Activated T-cell treated with anti-CD3 and anti-CD28 coated beads, Interleukin-2, amount 50 U/mL, for 24 hours (primary cell): ENCODE results near the gene ARID3A.
A peak's percentile ranks its signal among the peaks of the same experiment; 100 is the strongest.

Experiments
- DNase-seq: peaks from one replicate; pipeline ENCODE4 v3.0.0-alpha.2; 2020
- H3K27ac Mint-ChIP-seq: 2 replicates; pipeline ENCODE4 v1.8.0; 2020; ENCODE audit warnings: mild to moderate bottlenecking, mixed read lengths
- H3K27me3 Mint-ChIP-seq: 2 replicates; pipeline ENCODE4 v1.8.0; 2020; ENCODE audit warnings: mixed read lengths
- H3K36me3 Mint-ChIP-seq: 2 replicates; pipeline ENCODE4 v1.8.0; 2020; ENCODE audit warnings: low read depth, mixed read lengths
- H3K4me1 Mint-ChIP-seq: 2 replicates; pipeline ENCODE4 v1.8.0; 2020; ENCODE audit warnings: low read depth, mixed read lengths
- H3K4me3 Mint-ChIP-seq: 2 replicates; pipeline ENCODE4 v1.8.0; 2020; ENCODE audit warnings: mild to moderate bottlenecking, moderate library complexity, mixed read lengths
- H3K9me3 Mint-ChIP-seq: 2 replicates; pipeline ENCODE4 v1.8.0; 2020; ENCODE audit warnings: mixed read lengths

ARID3A gene

GRCh38 chr19:993831-994393 lies 68.1 kb downstream of the ARID3A start:
- H3K9me3 Mint-ChIP-seq, result no peaks in the 10 kb centered on the region
- no peak for DNase-seq

GRCh38 chr19:994516-994915 lies 68.7 kb downstream of the ARID3A start:
- Mint-ChIP-seq H3K36me3 (peaks cover 37% of the 10 kb centered on the region), H3K27me3 (peaks cover 21% of the 10 kb centered on the region), H3K4me3 (no peak overlapping the region), H3K4me1 (peaks cover 11% of the 10 kb centered on the region), H3K9me3 (no peaks in the 10 kb centered on the region), H3K27ac (no peak overlapping the region)
- DNase-seq, result no peak

More at GRCh38 chr19:993831-994393, 68.1 kb downstream of the ARID3A start:
- Mint-ChIP-seq H3K36me3 (peaks cover 41% of the 10 kb centered on the region), H3K4me1 (peaks cover 11% of the 10 kb centered on the region), H3K27me3 (peaks cover 15% of the 10 kb centered on the region), H3K4me3 (no peak overlapping the region), H3K27ac (no peak overlapping the region)

- H3K27me3 Mint-ChIP-seq, result peaks cover 25% of the 10 kb centered on the region
- peaks cover 30% of the 10 kb centered on the region for H3K36me3 Mint-ChIP-seq
- peaks cover 11% of the 10 kb centered on the region for H3K4me1 Mint-ChIP-seq
- no peak overlapping the region for H3K27ac Mint-ChIP-seq
- H3K9me3 Mint-ChIP-seq, result no peaks in the 10 kb centered on the region
- no peak for DNase-seq
- H3K4me3 Mint-ChIP-seq, result no peak overlapping the region
Observed at GRCh38 chr19:995051-995827, 69.4 kb downstream of the ARID3A start.

- DNase-seq, result peak; percentile 81
- peak overlapping the region; percentile 52 for H3K27ac Mint-ChIP-seq
Observed at GRCh38 chr19:996051-996838, 70.4 kb downstream of the ARID3A start.

GRCh38 chr19:998064-998463 lies 72.2 kb downstream of the ARID3A start:
- Mint-ChIP-seq H3K9me3 (no peaks in the 10 kb centered on the region), H3K36me3 (peaks cover 13% of the 10 kb centered on the region), H3K4me1 (peaks cover 14% of the 10 kb centered on the region), H3K27me3 (peaks cover 37% of the 10 kb centered on the region), H3K27ac (no peak overlapping the region), H3K4me3 (no peak overlapping the region)
- DNase-seq, result no peak

More at GRCh38 chr19:996051-996838, 70.4 kb downstream of the ARID3A start:
- H3K27me3 Mint-ChIP-seq, result peaks cover 30% of the 10 kb centered on the region
- peaks cover 21% of the 10 kb centered on the region for H3K36me3 Mint-ChIP-seq
- peaks cover 13% of the 10 kb centered on the region for H3K4me1 Mint-ChIP-seq
- no peaks in the 10 kb centered on the region for H3K9me3 Mint-ChIP-seq
- H3K4me3 Mint-ChIP-seq, result peak overlapping the region; percentile 38

GRCh38 chr19:999379-999719 lies 73.5 kb downstream of the ARID3A start:
- Mint-ChIP-seq H3K27ac (peak overlapping the region; percentile 42), H3K9me3 (no peaks in the 10 kb centered on the region), H3K4me3 (no peak overlapping the region), H3K36me3 (peaks cover 3% of the 10 kb centered on the region), H3K4me1 (peaks cover 14% of the 10 kb centered on the region), H3K27me3 (peaks cover 37% of the 10 kb centered on the region)
- DNase-seq, result no peak

GRCh38 chr19:1000095-1000494 lies 74.3 kb downstream of the ARID3A start, which contains the start of gene GRIN3B:
Gene GRIN3B, plus strand, starts transcription at chr19:1000419. Its CDS starts 19 bp downstream, at chr19:1000438.
- peak within 1 kb of the TSS; percentile 41 for H3K4me3 Mint-ChIP-seq
- peak; percentile 78 for DNase-seq
- no peaks in the 10 kb centered on the region for H3K36me3 Mint-ChIP-seq
- H3K4me1 Mint-ChIP-seq, result peaks cover 14% of the 10 kb centered on the region
- no peaks in the 10 kb centered on the region for H3K9me3 Mint-ChIP-seq
- H3K27me3 Mint-ChIP-seq, result peaks cover 37% of the 10 kb centered on the region
- H3K27ac Mint-ChIP-seq, result peak within 1 kb of the TSS; percentile 42

- H3K27ac Mint-ChIP-seq, result peak overlapping the region; percentile 22
- H3K4me1 Mint-ChIP-seq, result peaks cover 10% of the 10 kb centered on the region
- H3K9me3 Mint-ChIP-seq, result no peaks in the 10 kb centered on the region
- peaks cover 37% of the 10 kb centered on the region for H3K27me3 Mint-ChIP-seq
- no peak for DNase-seq
- H3K36me3 Mint-ChIP-seq, result no peaks in the 10 kb centered on the region
- H3K4me3 Mint-ChIP-seq, result peak overlapping the region; percentile 41
Observed at GRCh38 chr19:1000591-1001537, 75.0 kb downstream of the ARID3A start.

GRCh38 chr19:1001538-1002166 lies 75.8 kb downstream of the ARID3A start:
- Mint-ChIP-seq H3K36me3 (peaks cover 2% of the 10 kb centered on the region), H3K4me1 (peaks cover 5% of the 10 kb centered on the region)

GRCh38 chr19:1002600-1002999 lies 76.8 kb downstream of the ARID3A start:
- Mint-ChIP-seq H3K4me1 (peaks cover 4% of the 10 kb centered on the region), H3K27ac (peak overlapping the region; percentile 58), H3K9me3 (no peaks in the 10 kb centered on the region), H3K27me3 (peaks cover 32% of the 10 kb centered on the region), H3K36me3 (peaks cover 7% of the 10 kb centered on the region), H3K4me3 (no peak overlapping the region)
- no peak for DNase-seq

More at GRCh38 chr19:1001538-1002166, 75.8 kb downstream of the ARID3A start:
- peaks cover 34% of the 10 kb centered on the region for H3K27me3 Mint-ChIP-seq
- no peaks in the 10 kb centered on the region for H3K9me3 Mint-ChIP-seq
- H3K4me3 Mint-ChIP-seq, result no peak overlapping the region
- no peak overlapping the region for H3K27ac Mint-ChIP-seq
- peak; percentile 85 for DNase-seq

- peaks cover 25% of the 10 kb centered on the region for H3K27me3 Mint-ChIP-seq
- H3K4me3 Mint-ChIP-seq, result no peak overlapping the region
- peaks cover 8% of the 10 kb centered on the region for H3K36me3 Mint-ChIP-seq
- DNase-seq, result no peak
- no peaks in the 10 kb centered on the region for H3K9me3 Mint-ChIP-seq
- H3K27ac Mint-ChIP-seq, result no peak overlapping the region
- peaks cover 4% of the 10 kb centered on the region for H3K4me1 Mint-ChIP-seq
Observed at GRCh38 chr19:1003283-1003682, 77.4 kb downstream of the ARID3A start.

- H3K27me3 Mint-ChIP-seq, result peaks cover 18% of the 10 kb centered on the region
- H3K27ac Mint-ChIP-seq, result no peak overlapping the region
- no peak overlapping the region for H3K4me3 Mint-ChIP-seq
- peaks cover 4% of the 10 kb centered on the region for H3K4me1 Mint-ChIP-seq
- peaks cover 10% of the 10 kb centered on the region for H3K36me3 Mint-ChIP-seq
- DNase-seq, result no peak
- no peaks in the 10 kb centered on the region for H3K9me3 Mint-ChIP-seq
Observed at GRCh38 chr19:1004204-1004802, 78.5 kb downstream of the ARID3A start.
